ENCODE measurements around the gene DGKZ.
"Not testable (repeated sequence)": the region's sequence is repeated elsewhere in the genome, so short reads cannot be mapped to it uniquely, and the experiment has no call there.

Gene DGKZ
- 113 to 260 reads per million in 2 experiments for total RNA-seq

GRCh38 chr11:46346886-46347636, at the start of gene DGKZ:
Gene DGKZ (plus strand): TSS chr11:46347463. CDS start chr11:46347660, 197 bp downstream.
- DNase-seq (ENCODE audit: low read depth) = peak; percentile 85

- no peak for DNase-seq (ENCODE audit: low read depth)
Observed at GRCh38 chr11:46298699-46299433, 48.4 kb upstream of the DGKZ start.

- DNase-seq (ENCODE audit: low read depth) = no peak
Observed at GRCh38 chr11:46299451-46299961, 47.8 kb upstream of the DGKZ start.

- no peak for DNase-seq (ENCODE audit: low read depth)
Observed at GRCh38 chr11:46300270-46300669, 47.0 kb upstream of the DGKZ start.

DNA sequence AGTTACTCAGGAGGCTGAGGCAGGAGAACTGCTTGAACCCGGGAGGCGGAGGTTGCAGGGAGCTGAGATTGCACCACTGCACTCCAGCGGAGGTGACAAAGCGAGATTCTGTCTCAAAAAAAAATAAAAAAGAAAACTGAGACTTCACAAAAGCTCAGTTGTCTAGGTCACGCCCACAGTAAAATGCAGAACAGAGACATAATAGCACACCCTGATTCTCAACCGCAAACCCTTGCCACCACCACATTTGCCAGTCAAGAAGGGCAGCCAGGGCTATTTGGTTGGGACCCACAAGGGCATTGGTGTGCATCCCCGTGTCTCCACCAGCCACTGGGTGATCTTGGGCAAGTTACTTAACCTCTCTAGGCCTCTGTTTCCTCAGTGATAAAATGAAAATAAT, 44.4 kb upstream of the DGKZ start:
- no peak for DNase-seq (ENCODE audit: low read depth)

GRCh38 chr11:46304036-46304435, 43.2 kb upstream of the DGKZ start:
- DNase-seq (ENCODE audit: low read depth) = not testable (repeated sequence)

DNA sequence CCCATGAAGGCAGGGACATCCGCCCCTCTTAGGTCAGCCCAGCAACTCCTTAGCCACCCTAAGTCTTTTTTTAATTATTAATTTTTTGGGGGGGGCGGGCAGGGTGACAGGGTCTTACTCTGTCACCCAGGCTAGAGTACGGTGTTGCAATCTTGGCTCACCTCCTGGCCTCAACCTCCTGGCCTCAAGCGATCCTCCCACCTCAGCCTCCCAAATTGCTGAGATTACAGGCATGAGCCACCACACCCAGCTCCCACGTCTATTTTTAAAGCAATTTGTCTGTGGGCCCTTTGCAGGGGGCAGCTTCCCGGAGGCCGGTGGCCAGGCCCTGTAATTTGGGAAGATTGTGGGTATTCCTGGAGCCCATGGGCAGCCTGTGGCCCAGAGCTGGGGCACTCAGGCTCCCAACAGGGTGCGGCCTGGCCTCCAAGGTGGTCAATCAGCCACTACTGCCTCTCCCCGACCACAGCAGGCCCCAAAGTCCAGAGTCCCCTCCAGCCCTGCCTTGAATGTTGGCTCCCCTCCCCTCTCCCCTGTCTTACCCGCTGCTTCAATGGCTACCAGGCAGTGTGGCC, 42.6 kb upstream of the DGKZ start:
- no peak for DNase-seq (ENCODE audit: low read depth)

DNA sequence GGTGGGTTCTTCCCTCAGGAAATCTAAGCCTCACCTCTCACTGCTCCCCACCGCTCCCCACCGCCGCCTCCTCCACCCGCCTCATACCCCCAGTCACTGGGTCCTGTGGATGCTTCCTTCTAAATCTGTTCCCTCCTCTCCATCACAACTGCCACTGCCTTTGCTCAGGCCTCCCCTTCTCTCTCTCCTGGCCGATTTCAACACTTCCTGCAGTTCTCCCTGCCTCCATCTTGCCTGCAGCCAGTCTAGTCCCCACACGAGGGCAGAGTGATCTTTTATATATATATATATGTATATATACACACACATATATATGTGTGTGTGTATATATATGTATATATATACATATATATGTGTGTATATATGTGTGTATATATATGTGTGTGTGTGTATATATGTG, 42.0 kb upstream of the DGKZ start:
- no peak for DNase-seq (ENCODE audit: low read depth)

DNA sequence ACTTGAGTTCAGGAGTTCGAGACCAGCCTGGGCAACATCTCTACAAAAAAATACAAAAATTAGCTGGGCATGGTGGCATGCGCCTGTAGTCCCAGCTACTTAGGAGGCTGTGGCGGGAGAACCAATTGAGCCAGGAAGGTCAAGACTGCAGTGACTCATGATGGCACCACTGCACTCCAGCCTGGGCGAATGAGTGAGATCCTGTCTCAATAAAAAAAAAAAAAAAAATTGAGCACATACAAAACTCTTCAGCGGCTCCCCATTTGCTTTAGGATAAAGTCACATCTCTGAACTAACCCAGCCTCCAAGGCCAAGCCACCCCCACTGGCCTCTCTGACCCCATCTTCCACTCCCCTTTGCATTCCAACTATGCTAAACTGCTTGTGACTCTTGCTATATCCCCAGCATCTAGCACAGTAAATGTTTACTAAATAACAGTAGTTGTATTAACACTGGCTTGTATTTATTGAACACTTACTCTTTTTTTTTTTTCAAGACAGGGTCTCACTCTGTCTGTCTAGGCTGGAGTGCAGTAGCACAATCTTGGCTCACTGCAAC, 40.9 kb upstream of the DGKZ start:
- no peak for DNase-seq (ENCODE audit: low read depth)

DNA sequence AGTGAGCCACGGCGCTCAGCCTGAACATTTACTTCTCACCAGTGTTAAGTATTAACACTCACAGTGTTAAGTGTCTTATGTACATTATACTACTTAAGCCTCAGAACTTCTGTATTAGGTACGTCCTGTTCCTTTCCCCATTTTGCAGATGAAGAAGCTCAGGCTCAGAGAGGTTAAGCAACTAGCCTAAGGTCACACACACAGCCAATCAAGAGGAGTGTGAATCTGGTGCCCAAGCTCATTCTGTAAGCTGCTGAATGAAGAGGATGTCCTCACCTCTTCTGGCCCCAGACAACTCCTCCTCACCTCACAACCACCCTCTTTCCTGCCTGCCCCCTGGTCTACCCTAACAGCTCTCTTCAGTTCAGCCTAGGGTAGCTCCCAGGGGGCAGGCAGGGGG, 39.9 kb upstream of the DGKZ start:
- DNase-seq (ENCODE audit: low read depth) = no peak

- DNase-seq (ENCODE audit: low read depth) = no peak
Observed at GRCh38 chr11:46307785-46308341, 39.4 kb upstream of the DGKZ start.

DNA sequence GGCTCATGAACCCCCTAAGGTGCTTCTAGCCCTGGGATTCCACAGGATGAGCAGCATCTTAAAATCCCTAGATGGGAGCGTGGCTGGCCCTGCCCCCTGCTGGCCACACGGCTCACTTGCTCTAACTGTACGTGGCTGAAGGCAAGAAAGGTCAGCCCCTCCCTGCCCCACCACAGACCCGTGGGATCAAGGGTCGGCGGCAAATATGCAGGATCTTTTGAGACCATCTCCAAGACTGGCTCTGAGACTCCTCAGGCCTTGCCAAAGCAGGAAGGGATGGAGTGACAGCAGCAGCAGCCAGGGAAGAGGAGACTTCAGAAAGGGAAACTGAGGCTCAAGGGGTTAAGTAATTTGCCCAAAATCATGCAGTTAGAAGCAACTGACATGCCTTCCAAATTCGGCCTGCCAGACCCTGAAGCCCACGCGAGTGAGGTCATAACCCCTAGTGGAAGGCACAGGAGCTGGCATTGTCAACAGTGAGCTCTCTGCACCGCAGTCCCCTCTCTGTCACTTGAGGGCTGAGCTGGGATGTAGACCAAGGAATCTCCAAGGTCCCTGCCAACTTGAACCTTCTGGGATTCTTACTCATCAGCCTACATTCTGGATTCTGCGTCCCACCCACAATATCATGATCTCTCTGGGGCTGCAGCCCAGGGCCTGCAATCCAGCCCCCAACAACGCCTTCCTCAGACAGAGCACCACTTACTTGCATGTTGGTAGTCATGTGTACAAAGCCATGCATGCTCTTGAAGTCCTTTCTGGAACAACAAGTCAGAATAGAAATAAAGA, 38.4 kb upstream of the DGKZ start:
- peak; percentile 31 for DNase-seq (ENCODE audit: low read depth)

DNA sequence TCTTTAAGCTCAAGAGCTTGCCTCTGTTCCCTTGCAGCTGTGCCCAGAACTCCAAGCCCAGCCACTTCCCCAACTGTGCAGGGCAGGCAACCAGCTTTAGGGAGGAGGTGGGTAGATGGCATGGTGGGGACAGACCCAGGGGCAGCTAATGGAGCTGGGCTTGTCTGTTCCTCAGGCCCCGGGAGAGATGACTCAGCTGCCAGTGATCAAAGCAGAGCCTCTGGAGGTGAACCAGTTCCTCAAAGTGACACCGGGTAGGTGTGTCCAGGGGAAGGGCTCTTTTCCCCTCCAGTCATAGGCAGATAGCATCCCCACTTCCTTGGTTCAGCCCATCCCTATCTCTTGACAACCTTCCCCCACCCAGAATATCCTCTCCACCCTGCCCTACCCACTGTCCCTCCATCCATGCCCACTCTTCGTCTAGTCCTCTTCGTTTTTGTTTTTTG, 37.4 kb upstream of the DGKZ start:
- no peak for DNase-seq (ENCODE audit: low read depth)

DNA sequence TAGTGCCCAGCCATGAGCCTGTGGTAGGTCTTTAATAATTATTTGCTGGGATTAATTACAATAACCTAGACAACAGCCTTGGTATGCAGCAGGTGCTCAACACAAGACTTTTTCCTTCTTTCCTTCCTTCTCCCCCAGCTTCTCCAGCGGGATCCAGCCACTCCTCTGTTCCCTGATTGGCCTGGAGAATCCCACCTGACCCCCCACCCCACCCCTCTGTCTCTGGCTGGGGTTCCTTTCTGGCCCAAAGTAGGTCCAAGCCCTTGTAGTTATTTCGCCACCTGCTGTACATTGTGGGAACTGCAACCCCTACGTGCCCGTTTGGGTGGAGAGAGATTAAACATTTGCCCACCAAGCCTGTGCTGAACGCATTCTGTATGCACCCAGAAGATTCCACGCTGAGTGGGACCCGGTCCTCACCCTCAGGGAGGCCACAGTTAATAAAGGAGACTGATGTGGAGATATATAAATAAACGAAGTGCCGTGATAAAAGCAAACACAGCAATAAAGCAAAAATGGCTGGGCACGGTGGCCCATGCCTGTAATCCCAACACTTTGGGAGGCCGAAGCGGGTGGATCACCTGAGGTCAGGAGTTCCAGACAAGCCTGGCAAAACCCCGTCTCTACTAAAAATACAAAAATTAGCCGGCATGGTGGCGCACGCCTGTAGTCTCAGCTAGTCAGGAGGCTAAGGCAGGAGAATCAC, 32.1 kb upstream of the DGKZ start:
- DNase-seq (ENCODE audit: low read depth) = peak; percentile 59

DNA sequence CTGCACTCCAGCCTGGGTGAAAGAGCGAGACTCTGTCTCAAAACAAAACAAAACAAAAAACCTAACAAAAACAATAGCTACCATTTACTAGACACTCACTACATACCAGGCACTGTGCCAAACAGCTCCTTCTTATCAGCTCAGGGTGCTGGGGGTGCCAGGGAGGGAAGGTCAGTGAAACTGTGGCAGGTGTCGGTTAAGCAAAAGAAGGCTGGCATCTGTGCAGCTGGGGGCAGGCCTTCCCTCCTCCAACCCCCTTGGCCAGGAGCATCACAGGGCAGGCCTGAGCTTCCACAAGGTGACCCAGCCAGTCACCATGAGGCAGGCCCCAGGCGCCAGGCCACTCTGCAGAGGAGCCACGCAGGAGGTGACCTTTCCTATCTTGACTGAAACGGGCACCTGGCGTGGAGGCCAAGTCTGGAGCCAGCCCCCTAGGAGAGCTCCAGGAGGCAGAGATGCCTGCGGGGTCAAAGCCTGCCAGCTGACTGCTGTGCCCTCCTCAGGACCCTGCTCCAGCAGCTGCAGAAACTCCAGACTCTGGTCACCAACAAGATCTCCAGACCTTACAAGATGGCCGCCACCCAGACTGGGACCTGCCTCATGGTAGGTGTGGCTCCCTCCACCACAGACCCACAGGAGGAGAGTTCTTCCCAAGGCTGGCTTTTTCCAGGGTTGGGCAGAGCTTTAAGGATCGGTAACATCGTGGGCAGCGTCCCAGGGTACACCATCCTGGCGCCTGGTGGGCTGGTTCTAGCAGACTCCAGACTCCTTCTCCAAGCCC, 31.3 kb upstream of the DGKZ start:
- DNase-seq (ENCODE audit: low read depth) = no peak

DNA sequence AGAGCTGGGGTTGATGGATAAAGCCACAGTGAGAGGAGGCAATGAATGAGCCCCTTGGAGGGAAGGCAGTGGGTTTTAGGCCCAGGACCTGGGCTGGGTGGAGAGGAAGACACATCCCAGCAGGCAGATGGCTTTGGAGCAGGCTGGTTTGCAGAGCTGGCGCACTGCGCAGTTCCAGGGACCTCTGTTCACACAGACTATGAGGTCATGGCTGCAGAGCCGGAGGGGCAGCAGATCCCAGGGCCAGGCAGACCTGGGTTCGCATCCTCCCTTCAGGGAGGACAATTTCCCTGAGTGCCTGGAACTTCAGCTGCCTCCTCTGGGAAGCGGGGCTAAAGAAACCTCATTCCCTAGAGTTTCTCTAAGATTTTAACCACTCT, 28.2 kb upstream of the DGKZ start:
- DNase-seq (ENCODE audit: low read depth) = no peak

- DNase-seq (ENCODE audit: low read depth) = no peak
Observed at GRCh38 chr11:46321757-46322156, 25.5 kb upstream of the DGKZ start.

DNA sequence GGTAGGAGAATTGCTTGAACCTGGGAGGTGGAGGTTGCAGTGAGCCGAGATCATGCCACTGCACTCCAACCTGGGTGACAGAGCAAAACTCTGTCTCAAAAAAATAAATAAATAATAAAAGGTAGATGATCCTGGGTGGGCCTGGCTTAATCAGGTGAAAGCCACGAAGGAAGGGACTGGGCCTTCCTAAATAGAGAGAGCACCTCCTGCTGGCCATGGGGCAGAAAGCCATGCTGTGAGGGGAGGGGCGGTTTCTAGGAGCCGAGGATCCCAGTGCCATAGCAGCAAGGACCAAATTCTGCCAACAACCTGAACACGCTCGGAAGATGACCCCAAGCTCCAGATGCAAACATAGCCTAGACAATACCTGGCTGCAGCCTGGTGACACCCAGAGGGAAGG, 24.5 kb upstream of the DGKZ start:
- DNase-seq (ENCODE audit: low read depth) = no peak

DNA sequence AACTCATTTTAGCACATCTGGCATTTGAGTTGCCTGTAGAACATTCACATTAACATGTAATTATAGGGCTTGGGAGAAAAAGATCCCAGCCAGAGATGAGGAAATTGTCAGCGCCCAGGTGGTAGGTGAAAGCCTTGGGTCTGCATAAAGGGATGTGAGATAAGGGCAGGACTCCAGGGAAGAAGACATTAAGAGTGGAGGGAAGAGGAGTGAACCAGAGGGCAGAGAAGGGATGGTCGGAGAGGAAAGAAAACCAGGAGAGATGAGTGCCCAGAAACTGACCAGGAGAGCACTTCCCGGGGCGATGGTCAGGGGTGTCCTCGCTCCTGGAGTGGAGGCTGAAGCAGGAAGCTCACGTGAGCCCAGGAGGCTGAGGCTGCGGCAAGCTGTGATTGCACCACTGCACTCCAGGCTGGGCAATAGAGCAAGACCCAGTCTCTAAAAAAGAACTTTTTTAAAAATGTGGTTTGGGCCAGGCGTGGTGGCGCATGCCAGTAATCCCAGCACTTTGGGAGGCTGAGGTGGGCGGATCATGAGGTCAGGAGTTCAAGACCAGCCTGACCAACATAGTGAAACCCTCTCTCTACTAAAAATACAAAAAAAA, 20.3 kb upstream of the DGKZ start:
- no peak for DNase-seq (ENCODE audit: low read depth)

DNA sequence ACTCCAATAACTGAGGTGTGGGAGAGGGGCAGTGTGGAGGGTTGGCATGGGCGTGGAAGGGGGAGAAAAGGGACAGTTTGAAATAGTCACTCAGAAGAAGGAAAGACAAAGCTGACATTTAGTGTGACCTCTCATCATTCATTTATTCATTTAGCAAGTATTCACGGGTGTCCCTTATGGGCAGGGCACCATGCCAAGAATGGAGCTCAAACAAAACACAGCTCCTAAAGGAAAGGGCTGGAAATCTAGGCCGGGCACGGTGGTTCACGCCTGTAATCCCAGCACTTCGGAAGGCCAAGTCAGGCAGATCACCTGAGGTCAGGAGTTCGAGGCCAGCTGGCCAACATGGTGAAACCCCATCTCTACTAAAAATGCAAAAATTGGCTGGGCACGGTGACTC, 19.4 kb upstream of the DGKZ start:
- DNase-seq (ENCODE audit: low read depth) = no peak
